VCaP (cell line): ENCODE data around the gene POMP.

Experiments used
- H3K27ac ChIP-seq: fragments of 450-650 bp; 2 replicates; pipeline ENCODE4 v1.5.1; 2017
- TF ChIP-seq, protein P1 (sequence below): fragments of 450-650 bp; conservative IDR thresholded peaks from 2 replicates; pipeline ENCODE4 v1.5.1; 2017; ENCODE audit warnings: mild to moderate bottlenecking, moderate library complexity

Gene POMP

GRCh38 chr13:28655561-28655960 is 3.4 kb upstream of the POMP start:
- H3K27ac ChIP-seq: no peak overlapping the region
- TF ChIP-seq, protein P1, sequence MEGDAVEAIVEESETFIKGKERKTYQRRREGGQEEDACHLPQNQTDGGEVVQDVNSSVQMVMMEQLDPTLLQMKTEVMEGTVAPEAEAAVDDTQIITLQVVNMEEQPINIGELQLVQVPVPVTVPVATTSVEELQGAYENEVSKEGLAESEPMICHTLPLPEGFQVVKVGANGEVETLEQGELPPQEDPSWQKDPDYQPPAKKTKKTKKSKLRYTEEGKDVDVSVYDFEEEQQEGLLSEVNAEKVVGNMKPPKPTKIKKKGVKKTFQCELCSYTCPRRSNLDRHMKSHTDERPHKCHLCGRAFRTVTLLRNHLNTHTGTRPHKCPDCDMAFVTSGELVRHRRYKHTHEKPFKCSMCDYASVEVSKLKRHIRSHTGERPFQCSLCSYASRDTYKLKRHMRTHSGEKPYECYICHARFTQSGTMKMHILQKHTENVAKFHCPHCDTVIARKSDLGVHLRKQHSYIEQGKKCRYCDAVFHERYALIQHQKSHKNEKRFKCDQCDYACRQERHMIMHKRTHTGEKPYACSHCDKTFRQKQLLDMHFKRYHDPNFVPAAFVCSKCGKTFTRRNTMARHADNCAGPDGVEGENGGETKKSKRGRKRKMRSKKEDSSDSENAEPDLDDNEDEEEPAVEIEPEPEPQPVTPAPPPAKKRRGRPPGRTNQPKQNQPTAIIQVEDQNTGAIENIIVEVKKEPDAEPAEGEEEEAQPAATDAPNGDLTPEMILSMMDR: no peak

DNA sequence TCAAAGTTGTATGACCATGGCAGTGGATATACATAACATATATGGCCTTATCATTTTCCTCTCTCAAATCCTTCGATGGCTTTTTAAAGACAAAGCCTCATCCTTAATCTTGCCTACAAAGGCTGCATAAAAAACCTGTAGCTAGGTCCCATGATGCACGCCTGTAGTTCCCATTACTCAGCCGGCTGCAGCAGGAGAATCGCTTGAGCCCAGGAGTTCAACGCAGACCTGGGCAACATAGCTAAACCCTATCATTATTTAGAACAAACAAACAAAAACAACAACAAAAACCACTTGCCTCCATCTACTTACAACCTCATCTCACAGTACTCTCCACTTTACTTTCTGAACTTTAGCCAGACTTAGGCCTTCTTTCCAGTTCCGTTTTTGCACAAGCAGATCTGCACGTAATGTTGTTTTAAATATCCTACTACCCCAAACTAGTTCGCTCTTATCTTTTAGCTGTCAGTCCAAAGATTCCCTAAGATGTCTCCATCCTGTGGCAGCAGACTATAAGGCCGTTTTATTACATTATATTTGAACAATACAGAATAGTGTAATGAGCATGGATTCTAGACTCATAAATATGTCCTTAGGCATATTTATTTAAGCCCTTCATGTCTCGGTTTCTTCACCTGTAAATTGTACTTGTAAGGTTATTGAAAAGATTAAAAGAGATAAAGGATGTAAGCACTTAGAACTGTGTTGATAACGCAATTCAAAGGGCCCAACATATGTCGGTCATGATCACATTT is 969 bp upstream of the POMP start:
- peak overlapping the region; percentile 85 for H3K27ac ChIP-seq
- TF ChIP-seq, protein P1: peak; percentile 51

GRCh38 chr13:28658539-28658795 is 463 bp upstream of the POMP start:
- peak overlapping the region; percentile 85 for H3K27ac ChIP-seq
- TF ChIP-seq, protein P1: no peak

- peak overlapping the region; percentile 85 for H3K27ac ChIP-seq
- TF ChIP-seq, protein P1: no peak
Observed at GRCh38 chr13:28659621-28659970, 666 bp downstream of the POMP start.

GRCh38 chr13:28666897-28667488 is 8.1 kb downstream of the POMP start:
- H3K27ac ChIP-seq: no peak overlapping the region
- TF ChIP-seq, protein P1: no peak

- no peak overlapping the region for H3K27ac ChIP-seq
- TF ChIP-seq, protein P1: no peak
Observed at GRCh38 chr13:28671126-28671792, 12.3 kb downstream of the POMP start.

GRCh38 chr13:28678809-28679208 is 19.9 kb downstream of the POMP start:
- H3K27ac ChIP-seq: no peak overlapping the region
- TF ChIP-seq, protein P1: peak; percentile 29
